Osteoblast (primary cell): Measurements from ENCODE around the gene PI4KA. TPM values are rescaled to one million over a fixed set of nuclear protein-coding genes. Genes with fewer than 3 reads are reported as not detected.
A peak's percentile ranks its signal among the peaks of the same experiment; 100 is the strongest.
"Not testable (repeated sequence)": the region's sequence is repeated elsewhere in the genome, so short reads cannot be mapped to it uniquely, and the experiment has no call there.

Experiments used
- DNase-seq: peaks from one replicate; pipeline ENCODE4 v3.0.0; 2011; ENCODE audit warnings: low spot score, mixed read lengths; ENCODE audit not compliant: insufficient read length; ENCODE audit errors: missing footprints
- H2AFZ ChIP-seq: 2 replicates; pipeline ENCODE4 v1.6.0; 2011; ENCODE audit warnings: mild to moderate bottlenecking, low read length
- H3K27ac ChIP-seq: 2 replicates; pipeline ENCODE4 v1.5.1; 2011; ENCODE audit warnings: mild to moderate bottlenecking, low read depth, low read length, moderate library complexity
- H3K27me3 ChIP-seq: 2 replicates; pipeline ENCODE4 v1.6.0; 2012; ENCODE audit warnings: mild to moderate bottlenecking, control low read depth, inconsistent platforms, low read length, moderate library complexity; ENCODE audit not compliant: insufficient read depth
- H3K36me3 ChIP-seq: 2 replicates; pipeline ENCODE4 v1.5.1; 2011; ENCODE audit warnings: mild to moderate bottlenecking, low read length, control low read depth, moderate library complexity; ENCODE audit not compliant: insufficient read depth
- H3K4me1 ChIP-seq: 2 replicates; pipeline ENCODE4 v1.5.1; 2011; ENCODE audit warnings: mild to moderate bottlenecking, low read length, control low read depth, moderate library complexity; ENCODE audit not compliant: insufficient read depth
- H3K4me2 ChIP-seq: 2 replicates; pipeline ENCODE4 v1.6.0; 2011; ENCODE audit warnings: mild to moderate bottlenecking, low read length; ENCODE audit not compliant: insufficient read depth
- H3K4me3 ChIP-seq: fragments of 200-600 bp; sonication (generic); 3 replicates; pipeline ENCODE4 v1.5.1; 2012; ENCODE audit warnings: mild to moderate bottlenecking, low read length, inconsistent platforms; ENCODE audit not compliant: insufficient read depth
- H3K79me2 ChIP-seq: 2 replicates; pipeline ENCODE4 v1.6.0; 2012; ENCODE audit warnings: mild to moderate bottlenecking, low read length, control low read depth, inconsistent platforms; ENCODE audit not compliant: insufficient read depth
- H3K9me3 ChIP-seq: 2 replicates; pipeline ENCODE4 v1.5.1; 2011; ENCODE audit warnings: low read depth, low read length, control low read depth
- H4K20me1 ChIP-seq: 2 replicates; pipeline ENCODE4 v1.6.0; 2012; ENCODE audit warnings: mild to moderate bottlenecking, low read length, control low read depth; ENCODE audit not compliant: insufficient read depth
- total RNA-seq: library from RNA; depleted of rRNA; stranded (reverse); fragments of >200 nt; gene quantifications from 2 replicates; pipeline ENCODE4 v1.2.3, GENCODE V29; 2012
- TF ChIP-seq, protein P1 (sequence below): IDR thresholded peaks from 2 replicates; pipeline ENCODE4 v1.5.1; 2011; ENCODE audit warnings: mild to moderate bottlenecking, low read depth, low read length, moderate library complexity; ENCODE audit errors: extremely low read depth

The PI4KA gene
- total RNA-seq, 1 donor, result 61.9 TPM

DNA sequence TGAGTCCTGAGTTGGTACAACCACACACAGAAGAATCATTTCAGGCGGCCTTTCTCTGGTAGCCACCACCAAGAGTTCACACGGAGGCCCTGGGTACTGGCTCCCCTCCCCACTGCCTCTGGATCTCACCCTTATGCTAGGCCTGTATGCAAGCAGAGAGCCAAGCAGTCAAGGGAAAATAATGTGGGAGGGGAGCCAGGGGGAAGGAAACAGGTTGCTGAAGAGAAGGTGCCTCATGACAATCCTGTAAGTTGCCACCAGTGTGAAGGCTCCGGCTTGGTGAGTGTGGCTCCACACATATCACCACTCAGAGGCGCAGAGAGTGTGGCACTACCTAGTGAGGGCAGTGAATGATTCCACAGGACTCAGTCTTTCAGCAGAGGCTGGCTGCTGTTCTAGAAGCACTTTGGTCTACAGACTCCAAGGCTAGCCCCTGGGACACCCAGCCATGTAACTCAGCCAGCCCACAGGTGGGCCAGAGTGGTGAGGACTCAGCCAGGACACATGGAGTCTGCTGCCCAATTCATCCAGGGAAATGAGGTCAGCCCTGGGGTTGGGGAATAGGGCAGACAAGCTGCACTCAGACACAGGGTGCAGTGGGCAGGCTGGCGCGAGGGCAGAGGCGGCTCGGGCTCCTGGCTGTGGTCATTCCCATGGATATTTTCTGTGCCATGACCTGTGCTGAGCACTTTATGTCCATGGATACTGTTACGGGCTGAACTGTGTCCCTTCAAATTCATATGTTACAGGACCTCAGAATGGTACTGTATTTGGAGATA is 133.7 kb downstream of the PI4KA start:
- Histone ChIP-seq H3K27me3 (no peaks in the 10 kb centered on the region), H2AFZ (no peak overlapping the region), H3K9me3 (no peaks in the 10 kb centered on the region), H4K20me1 (no peaks in the 10 kb centered on the region), H3K36me3 (peaks cover 29% of the 10 kb centered on the region), H3K4me3 (no peak overlapping the region), H3K27ac (no peak overlapping the region), H3K4me1 (peaks cover 5% of the 10 kb centered on the region), H3K79me2 (no peaks in the 10 kb centered on the region), H3K4me2 (no peak overlapping the region)
- TF ChIP-seq, protein P1, sequence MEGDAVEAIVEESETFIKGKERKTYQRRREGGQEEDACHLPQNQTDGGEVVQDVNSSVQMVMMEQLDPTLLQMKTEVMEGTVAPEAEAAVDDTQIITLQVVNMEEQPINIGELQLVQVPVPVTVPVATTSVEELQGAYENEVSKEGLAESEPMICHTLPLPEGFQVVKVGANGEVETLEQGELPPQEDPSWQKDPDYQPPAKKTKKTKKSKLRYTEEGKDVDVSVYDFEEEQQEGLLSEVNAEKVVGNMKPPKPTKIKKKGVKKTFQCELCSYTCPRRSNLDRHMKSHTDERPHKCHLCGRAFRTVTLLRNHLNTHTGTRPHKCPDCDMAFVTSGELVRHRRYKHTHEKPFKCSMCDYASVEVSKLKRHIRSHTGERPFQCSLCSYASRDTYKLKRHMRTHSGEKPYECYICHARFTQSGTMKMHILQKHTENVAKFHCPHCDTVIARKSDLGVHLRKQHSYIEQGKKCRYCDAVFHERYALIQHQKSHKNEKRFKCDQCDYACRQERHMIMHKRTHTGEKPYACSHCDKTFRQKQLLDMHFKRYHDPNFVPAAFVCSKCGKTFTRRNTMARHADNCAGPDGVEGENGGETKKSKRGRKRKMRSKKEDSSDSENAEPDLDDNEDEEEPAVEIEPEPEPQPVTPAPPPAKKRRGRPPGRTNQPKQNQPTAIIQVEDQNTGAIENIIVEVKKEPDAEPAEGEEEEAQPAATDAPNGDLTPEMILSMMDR, result no peak
- peak; percentile 44 for DNase-seq

DNA sequence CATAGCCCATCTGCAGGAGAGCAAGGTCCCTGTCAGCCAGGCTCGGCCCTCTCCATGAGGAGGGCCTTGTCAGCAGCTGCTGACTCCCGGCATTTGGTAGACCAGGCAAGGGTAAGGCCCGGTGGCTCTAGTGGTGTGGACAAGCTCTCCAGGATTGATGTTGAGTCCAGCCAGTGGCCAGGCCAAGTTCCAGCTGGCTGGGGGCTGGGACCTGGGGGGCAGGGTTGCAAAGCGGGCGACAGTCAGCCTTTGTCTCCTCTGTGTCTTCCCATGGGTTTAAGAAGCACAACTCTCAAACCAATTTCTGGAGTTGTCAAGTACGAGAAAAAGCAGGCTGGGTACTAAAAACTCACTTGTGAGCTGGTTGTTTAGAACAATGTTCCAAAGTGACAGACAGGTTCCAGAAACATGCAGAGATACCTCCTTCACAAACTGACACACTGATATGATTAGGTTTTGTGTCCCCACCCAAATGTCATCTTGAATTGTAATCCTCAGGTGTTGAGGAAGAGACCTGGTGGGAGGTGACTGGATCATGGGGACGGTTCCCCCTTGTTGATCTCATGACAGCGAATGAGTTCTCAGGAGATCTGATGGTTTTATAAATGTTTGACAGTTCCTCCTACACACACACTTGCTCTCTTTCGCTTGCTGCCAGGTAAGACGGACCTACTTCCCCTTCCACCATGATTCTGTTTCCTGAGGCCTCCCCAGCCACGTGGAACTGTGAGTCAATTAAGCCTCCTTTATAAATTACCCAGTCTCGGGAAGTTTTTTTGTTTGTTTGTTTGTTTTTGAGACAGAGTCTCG is 137.0 kb downstream of the PI4KA start:
- no peaks in the 10 kb centered on the region for H3K79me2 ChIP-seq
- no peaks in the 10 kb centered on the region for H3K27me3 ChIP-seq
- no peak overlapping the region for H2AFZ ChIP-seq
- H3K9me3 ChIP-seq, result no peaks in the 10 kb centered on the region
- H3K4me2 ChIP-seq, result no peak overlapping the region
- peaks cover 5% of the 10 kb centered on the region for H3K4me1 ChIP-seq
- no peak overlapping the region for H3K27ac ChIP-seq
- TF ChIP-seq, protein P1, result no peak
- DNase-seq, result peak; percentile 57
- H3K36me3 ChIP-seq, result no peaks in the 10 kb centered on the region
- H4K20me1 ChIP-seq, result no peaks in the 10 kb centered on the region
- H3K4me3 ChIP-seq, result no peak overlapping the region

DNA sequence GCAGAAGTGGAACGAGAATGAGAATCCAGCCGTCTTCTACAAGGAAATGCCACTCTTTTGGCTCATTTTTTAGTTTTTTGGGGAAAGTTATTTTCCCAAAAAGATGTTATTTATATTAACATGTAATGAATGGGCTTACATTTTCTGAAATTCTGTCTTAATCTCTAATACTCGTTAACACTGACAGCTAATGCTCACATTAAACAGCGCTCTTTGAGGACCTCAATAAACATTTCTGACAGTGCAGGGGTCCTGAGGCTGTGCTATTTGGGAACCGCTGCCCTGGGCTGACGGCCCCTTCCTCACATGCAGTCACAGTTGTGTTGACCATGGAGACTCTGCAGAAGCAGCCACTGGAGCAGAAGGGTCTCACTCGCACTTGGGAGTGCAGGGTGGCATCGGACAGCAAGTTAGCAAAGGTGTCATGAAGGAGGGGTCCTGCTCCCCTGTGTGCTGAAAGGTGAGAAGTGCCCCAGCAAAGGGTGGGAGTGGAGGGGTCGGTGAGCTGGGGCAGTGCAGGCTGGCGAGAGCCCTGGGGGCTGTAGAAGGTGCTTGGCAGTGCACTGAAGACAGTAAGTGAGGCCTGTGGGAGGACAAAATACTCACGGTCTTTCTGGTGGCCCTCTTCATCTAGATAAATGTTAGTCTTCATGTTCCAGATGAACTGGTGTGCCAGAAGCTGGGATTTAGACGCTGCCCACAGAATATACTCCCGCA is 137.8 kb downstream of the PI4KA start:
- no peak overlapping the region for H2AFZ ChIP-seq
- TF ChIP-seq, protein P1, result no peak
- no peak for DNase-seq
- H3K4me3 ChIP-seq, result no peak overlapping the region
- no peak overlapping the region for H3K4me2 ChIP-seq
- H3K36me3 ChIP-seq, result no peaks in the 10 kb centered on the region
- no peaks in the 10 kb centered on the region for H3K27me3 ChIP-seq
- no peaks in the 10 kb centered on the region for H3K79me2 ChIP-seq
- H3K9me3 ChIP-seq, result no peaks in the 10 kb centered on the region
- no peak overlapping the region for H3K27ac ChIP-seq
- H4K20me1 ChIP-seq, result no peaks in the 10 kb centered on the region
- H3K4me1 ChIP-seq, result peaks cover 1% of the 10 kb centered on the region

DNA sequence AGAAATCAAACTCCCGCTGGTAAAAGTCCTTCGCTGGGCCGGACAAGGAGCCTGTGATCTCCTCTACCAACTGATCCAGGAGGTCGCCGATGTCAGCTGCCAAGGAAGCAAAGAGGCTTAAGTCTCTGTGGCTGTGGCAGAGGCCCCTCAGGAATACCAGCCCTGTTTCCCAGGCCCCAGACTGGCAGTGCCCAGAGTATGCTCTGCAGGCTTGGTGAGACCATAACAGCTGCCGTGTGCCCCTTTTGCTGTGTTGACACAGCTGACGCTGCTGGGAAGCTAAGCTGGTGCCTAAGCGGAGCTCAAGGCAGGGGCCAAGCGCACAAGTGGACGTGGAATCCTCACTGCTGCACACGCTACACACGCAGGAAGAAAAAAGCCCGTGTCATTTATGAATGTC is 139.9 kb downstream of the PI4KA start:
- not testable (repeated sequence) for H3K4me1 ChIP-seq, H2AFZ ChIP-seq, H3K27me3 ChIP-seq, DNase-seq, H3K27ac ChIP-seq, H3K36me3 ChIP-seq, H3K4me2 ChIP-seq, H3K79me2 ChIP-seq, H4K20me1 ChIP-seq, H3K4me3 ChIP-seq, H3K9me3 ChIP-seq

DNA sequence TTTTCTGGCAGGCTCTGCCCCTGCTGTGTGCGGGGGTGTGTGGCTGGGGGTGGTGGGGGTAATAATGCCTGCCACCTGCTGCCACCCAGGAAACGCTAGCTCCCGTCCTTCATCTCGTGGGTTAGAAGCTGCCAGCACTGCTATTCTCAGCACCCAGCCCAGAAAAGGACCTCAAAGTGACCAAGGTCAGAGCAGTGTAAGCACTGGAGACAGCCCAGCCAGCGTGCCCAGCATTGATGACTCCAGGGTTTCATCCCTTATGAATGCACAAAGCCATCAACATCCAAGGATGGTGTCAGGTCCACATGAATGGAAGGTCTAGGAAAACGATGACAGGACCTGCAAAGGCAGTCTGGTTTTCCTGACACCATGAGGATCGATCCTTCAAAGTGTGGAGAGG is 140.6 kb downstream of the PI4KA start:
- not testable (repeated sequence) for H3K79me2 ChIP-seq, H3K27me3 ChIP-seq, DNase-seq, H3K36me3 ChIP-seq, H2AFZ ChIP-seq, H3K4me2 ChIP-seq, H3K4me1 ChIP-seq, H4K20me1 ChIP-seq, H3K9me3 ChIP-seq, H3K27ac ChIP-seq, H3K4me3 ChIP-seq

DNA sequence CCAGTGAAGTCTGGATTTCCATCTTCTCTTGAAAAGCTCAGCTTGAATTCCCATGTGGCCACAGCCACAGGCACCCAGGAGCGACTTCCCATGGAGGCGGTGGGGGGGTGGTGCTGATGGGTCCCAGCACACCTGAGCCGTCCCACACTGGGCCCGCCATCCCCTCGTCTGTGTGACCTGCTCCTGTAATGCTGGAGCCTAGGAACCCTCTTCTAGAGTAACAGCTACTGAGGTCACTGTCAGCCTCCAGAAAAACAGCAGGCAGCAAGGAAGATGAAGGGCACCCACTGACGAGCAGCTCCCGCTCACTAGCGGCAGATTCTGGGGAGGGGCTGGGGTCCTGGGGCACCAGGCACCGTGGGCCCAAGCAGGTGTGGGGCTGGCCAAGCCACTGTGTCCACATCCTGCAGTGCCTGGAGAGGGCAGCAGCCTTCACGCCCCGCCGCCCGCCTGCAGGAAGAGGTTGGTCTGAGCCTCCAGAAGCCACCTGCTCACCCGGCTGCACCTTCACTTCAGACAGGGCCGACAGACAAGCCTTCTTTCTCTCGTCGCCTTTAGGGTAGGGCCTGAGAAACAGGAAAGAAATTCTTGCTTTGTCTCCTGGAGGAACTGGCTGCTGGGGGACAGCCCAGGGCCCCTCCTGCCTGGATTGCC is 141.3 kb downstream of the PI4KA start:
- H4K20me1 ChIP-seq, H3K4me1 ChIP-seq, H3K27ac ChIP-seq, H3K36me3 ChIP-seq, H2AFZ ChIP-seq, H3K4me3 ChIP-seq, H3K79me2 ChIP-seq, H3K9me3 ChIP-seq, H3K4me2 ChIP-seq, H3K27me3 ChIP-seq, DNase-seq: not testable (repeated sequence)
